Neural cell (in vitro differentiated cells): ENCODE measurements around the gene PLCL2. TPM values are rescaled to one million over a fixed set of nuclear protein-coding genes. Genes with fewer than 3 reads are reported as not detected.

Source experiments
- H2AFZ ChIP-seq: fragments of 200-600, 300-800 bp; sonication (generic), shearing (Covaris generic); 2 replicates; pipeline ENCODE4 v1.6.0; 2014; ENCODE audit warnings: low read depth, mild to moderate bottlenecking, antibody characterized with exemption, low read length, moderate library complexity
- H3F3A ChIP-seq: fragments of 200-600 bp; shearing (Covaris generic); 2 replicates; pipeline ENCODE4 v1.6.1; 2016; ENCODE audit warnings: mild to moderate bottlenecking, moderate library complexity, mixed read lengths, antibody characterized with exemption, low read length; ENCODE audit not compliant: insufficient read depth, poor library complexity, severe bottlenecking
- H3K27ac ChIP-seq: fragments of 200-600, 300-800 bp; sonication (generic), shearing (Covaris generic); 2 replicates; pipeline ENCODE4 v1.5.1; 2014; ENCODE audit warnings: mild to moderate bottlenecking, low read length, moderate library complexity
- H3K27me3 ChIP-seq: fragments of 300-800, 200-600 bp; sonication (generic), shearing (Covaris generic); 2 replicates; pipeline ENCODE4 v1.6.0; 2014; ENCODE audit warnings: mild to moderate bottlenecking, low read depth, low read length, moderate library complexity; ENCODE audit not compliant: insufficient read depth
- H3K36me3 ChIP-seq: fragments of 300-800, 200-600 bp; sonication (generic), shearing (Covaris generic); 2 replicates; pipeline ENCODE4 v1.5.1; 2014; ENCODE audit warnings: mild to moderate bottlenecking, antibody characterized with exemption, low read length, moderate library complexity; ENCODE audit not compliant: insufficient read depth
- H3K4me2 ChIP-seq: fragments of 300-800, 200-600 bp; sonication (generic), shearing (Covaris generic); 2 replicates; pipeline ENCODE4 v1.6.0; 2014; ENCODE audit warnings: mild to moderate bottlenecking, low read length
- H3K4me3 ChIP-seq: fragments of 300-800, 200-600 bp; sonication (generic), shearing (Covaris generic); 2 replicates; pipeline ENCODE4 v1.5.1; 2014; ENCODE audit warnings: mild to moderate bottlenecking, low read length, moderate library complexity
- H3K79me2 ChIP-seq: fragments of 200-600 bp; shearing (Covaris generic); replicated peaks from 2 replicates; pipeline ENCODE4 v1.6.0; 2014; ENCODE audit warnings: mild to moderate bottlenecking, low read length, moderate library complexity; ENCODE audit not compliant: insufficient read depth
- H3K9ac ChIP-seq: fragments of 300-800, 200-600 bp; sonication (generic), shearing (Covaris generic); 2 replicates; pipeline ENCODE4 v1.6.1; 2016; ENCODE audit warnings: mild to moderate bottlenecking, low read length, mixed read lengths
- H3K9me2 ChIP-seq: fragments of 200-600 bp; shearing (Covaris generic); 2 replicates; pipeline ENCODE4 v1.6.1; 2016; ENCODE audit warnings: mild to moderate bottlenecking, low read length, mixed read lengths; ENCODE audit not compliant: insufficient read depth
- H3K9me3 ChIP-seq: fragments of 200-600, 300-800 bp; sonication (generic), shearing (Covaris generic); 2 replicates; pipeline ENCODE4 v1.6.1; 2016; ENCODE audit warnings: mild to moderate bottlenecking, mixed run types, low read length, moderate library complexity, mixed read lengths
- H4K20me1 ChIP-seq: fragments of 200-600 bp; shearing (Covaris generic); 2 replicates; pipeline ENCODE4 v1.6.1; 2016; ENCODE audit warnings: mild to moderate bottlenecking, mixed run types; ENCODE audit not compliant: insufficient read depth
- EP300 ChIP-seq: fragments of 450-650 bp; conservative IDR thresholded peaks from 2 replicates; pipeline ENCODE4 v1.6.1; 2014; ENCODE audit warnings: antibody characterized with exemption, mild to moderate bottlenecking, moderate library complexity; ENCODE audit not compliant: poor library complexity, severe bottlenecking
- EZH2 ChIP-seq: fragments of 200-600, 300-800 bp; shearing (Covaris generic), sonication (generic); IDR thresholded peaks from 2 replicates; pipeline ENCODE4 v1.6.1; 2014; ENCODE audit warnings: antibody characterized with exemption, low read length, borderline replicate concordance, mild to moderate bottlenecking; ENCODE audit not compliant: insufficient read depth, poor library complexity, severe bottlenecking
- MXI1 ChIP-seq: fragments of 450-650 bp; conservative IDR thresholded peaks from 2 replicates; pipeline ENCODE4 v1.6.1; 2014; ENCODE audit warnings: antibody characterized with exemption, mild to moderate bottlenecking; ENCODE audit not compliant: poor library complexity, severe bottlenecking
- POLR2AphosphoS5 ChIP-seq: IDR thresholded peaks from 2 replicates; pipeline ENCODE4 v1.6.1; 2012
- RAD21 ChIP-seq: fragments of 450-650 bp; conservative IDR thresholded peaks from 2 replicates; pipeline ENCODE4 v1.6.1; 2014; ENCODE audit warnings: antibody characterized with exemption, mild to moderate bottlenecking, moderate library complexity
- SMC3 ChIP-seq: fragments of 450-650 bp; conservative IDR thresholded peaks from 2 replicates; pipeline ENCODE4 v1.6.1; 2014; ENCODE audit warnings: antibody characterized with exemption, mild to moderate bottlenecking, moderate library complexity; ENCODE audit not compliant: poor library complexity
- TAF1 ChIP-seq: IDR thresholded peaks from 2 replicates; pipeline ENCODE4 v1.6.1; 2012; ENCODE audit warnings: low read depth
- polyA plus RNA-seq: library from polyadenylated mRNA; depleted of rRNA; stranded (reverse); fragments of >200 nt; gene quantifications from 2 replicates; pipeline ENCODE4 v1.2.3, GENCODE V29; 2014
- TF ChIP-seq, protein P1 (sequence below): IDR thresholded peaks from 2 replicates; pipeline ENCODE4 v1.6.1; 2012; ENCODE audit warnings: borderline replicate concordance
- TF ChIP-seq, protein P2 (sequence below): fragments of 450-650 bp; IDR thresholded peaks from 2 replicates; pipeline ENCODE4 v1.5.1; 2014; ENCODE audit warnings: antibody characterized with exemption, mild to moderate bottlenecking, moderate library complexity; ENCODE audit not compliant: poor library complexity, severe bottlenecking

PLCL2 gene
- polyA plus RNA-seq, 1 donor from 2014 or later = 69.8 TPM

DNA sequence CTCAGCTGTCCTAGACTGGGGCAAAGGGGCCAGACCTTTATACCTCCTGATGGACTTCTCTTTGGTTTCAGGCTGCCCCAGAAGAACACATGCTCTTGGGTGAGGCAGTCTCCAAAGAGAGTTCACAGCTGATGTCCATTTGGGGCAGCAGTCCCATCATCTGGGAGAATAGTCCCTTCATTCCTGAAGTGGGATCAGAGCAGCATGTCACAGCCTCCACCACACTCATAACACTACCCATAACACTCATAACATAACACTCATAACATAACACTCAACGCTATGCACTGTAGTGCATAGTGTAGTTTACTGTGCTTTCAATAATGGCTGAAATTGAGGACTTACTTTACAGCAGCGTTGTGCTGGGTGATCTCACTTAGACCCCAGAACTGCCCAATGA lies 36.7 kb upstream of the PLCL2 start:
- TF ChIP-seq POLR2AphosphoS5 (no peak), EZH2 (no peak), TAF1 (no peak), EP300 (no peak), SMC3 (no peak), RAD21 (no peak), MXI1 (no peak)
- TF ChIP-seq, protein P1, sequence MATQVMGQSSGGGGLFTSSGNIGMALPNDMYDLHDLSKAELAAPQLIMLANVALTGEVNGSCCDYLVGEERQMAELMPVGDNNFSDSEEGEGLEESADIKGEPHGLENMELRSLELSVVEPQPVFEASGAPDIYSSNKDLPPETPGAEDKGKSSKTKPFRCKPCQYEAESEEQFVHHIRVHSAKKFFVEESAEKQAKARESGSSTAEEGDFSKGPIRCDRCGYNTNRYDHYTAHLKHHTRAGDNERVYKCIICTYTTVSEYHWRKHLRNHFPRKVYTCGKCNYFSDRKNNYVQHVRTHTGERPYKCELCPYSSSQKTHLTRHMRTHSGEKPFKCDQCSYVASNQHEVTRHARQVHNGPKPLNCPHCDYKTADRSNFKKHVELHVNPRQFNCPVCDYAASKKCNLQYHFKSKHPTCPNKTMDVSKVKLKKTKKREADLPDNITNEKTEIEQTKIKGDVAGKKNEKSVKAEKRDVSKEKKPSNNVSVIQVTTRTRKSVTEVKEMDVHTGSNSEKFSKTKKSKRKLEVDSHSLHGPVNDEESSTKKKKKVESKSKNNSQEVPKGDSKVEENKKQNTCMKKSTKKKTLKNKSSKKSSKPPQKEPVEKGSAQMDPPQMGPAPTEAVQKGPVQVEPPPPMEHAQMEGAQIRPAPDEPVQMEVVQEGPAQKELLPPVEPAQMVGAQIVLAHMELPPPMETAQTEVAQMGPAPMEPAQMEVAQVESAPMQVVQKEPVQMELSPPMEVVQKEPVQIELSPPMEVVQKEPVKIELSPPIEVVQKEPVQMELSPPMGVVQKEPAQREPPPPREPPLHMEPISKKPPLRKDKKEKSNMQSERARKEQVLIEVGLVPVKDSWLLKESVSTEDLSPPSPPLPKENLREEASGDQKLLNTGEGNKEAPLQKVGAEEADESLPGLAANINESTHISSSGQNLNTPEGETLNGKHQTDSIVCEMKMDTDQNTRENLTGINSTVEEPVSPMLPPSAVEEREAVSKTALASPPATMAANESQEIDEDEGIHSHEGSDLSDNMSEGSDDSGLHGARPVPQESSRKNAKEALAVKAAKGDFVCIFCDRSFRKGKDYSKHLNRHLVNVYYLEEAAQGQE = no peak
- TF ChIP-seq, protein P2, sequence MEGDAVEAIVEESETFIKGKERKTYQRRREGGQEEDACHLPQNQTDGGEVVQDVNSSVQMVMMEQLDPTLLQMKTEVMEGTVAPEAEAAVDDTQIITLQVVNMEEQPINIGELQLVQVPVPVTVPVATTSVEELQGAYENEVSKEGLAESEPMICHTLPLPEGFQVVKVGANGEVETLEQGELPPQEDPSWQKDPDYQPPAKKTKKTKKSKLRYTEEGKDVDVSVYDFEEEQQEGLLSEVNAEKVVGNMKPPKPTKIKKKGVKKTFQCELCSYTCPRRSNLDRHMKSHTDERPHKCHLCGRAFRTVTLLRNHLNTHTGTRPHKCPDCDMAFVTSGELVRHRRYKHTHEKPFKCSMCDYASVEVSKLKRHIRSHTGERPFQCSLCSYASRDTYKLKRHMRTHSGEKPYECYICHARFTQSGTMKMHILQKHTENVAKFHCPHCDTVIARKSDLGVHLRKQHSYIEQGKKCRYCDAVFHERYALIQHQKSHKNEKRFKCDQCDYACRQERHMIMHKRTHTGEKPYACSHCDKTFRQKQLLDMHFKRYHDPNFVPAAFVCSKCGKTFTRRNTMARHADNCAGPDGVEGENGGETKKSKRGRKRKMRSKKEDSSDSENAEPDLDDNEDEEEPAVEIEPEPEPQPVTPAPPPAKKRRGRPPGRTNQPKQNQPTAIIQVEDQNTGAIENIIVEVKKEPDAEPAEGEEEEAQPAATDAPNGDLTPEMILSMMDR = no peak
- H2AFZ ChIP-seq = peak overlapping the region; percentile 18
- no peaks in the 10 kb centered on the region for H3K36me3 ChIP-seq
- H3F3A ChIP-seq = no peaks in the 10 kb centered on the region
- H3K27ac ChIP-seq = peak overlapping the region; percentile 77
- no peaks in the 10 kb centered on the region for H3K27me3 ChIP-seq
- H3K4me2 ChIP-seq = no peak overlapping the region
- no peak overlapping the region for H3K4me3 ChIP-seq
- no peaks in the 10 kb centered on the region for H3K9me2 ChIP-seq
- no peaks in the 10 kb centered on the region for H3K79me2 ChIP-seq
- H4K20me1 ChIP-seq = no peaks in the 10 kb centered on the region
- no peak overlapping the region for H3K9ac ChIP-seq
- H3K9me3 ChIP-seq = no peaks in the 10 kb centered on the region

DNA sequence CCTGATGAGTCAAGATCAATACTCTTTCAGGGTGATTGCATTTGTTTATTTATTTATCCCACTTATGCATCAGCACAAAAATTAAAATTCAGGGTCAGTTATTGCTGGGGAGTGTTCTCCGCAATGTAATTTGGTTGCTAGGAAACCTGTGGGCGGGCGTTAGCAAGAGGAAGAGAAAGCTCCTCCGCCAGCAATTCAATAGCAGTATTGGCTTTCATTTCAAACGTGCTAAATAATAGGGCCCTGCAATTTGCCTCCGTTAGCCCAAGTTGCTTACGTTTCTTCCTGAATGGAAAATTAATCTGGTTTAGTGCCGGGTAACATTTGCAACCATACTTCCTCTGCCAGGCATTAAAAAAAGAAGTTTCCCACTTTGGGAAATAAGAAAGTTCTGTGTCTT lies 35.5 kb upstream of the PLCL2 start:
- no peaks in the 10 kb centered on the region for H4K20me1 ChIP-seq
- H3K27me3 ChIP-seq = no peaks in the 10 kb centered on the region
- peak overlapping the region; percentile 64 for H3K4me2 ChIP-seq
- TF ChIP-seq RAD21 = peak; percentile 29
- TF ChIP-seq, protein P2 = no peak
- peak; percentile 13 for TF ChIP-seq POLR2AphosphoS5
- no peak for TF ChIP-seq EZH2
- peak; percentile 11 for TF ChIP-seq EP300
- TF ChIP-seq SMC3 = peak; percentile 30
- TF ChIP-seq, protein P1 = no peak
- no peaks in the 10 kb centered on the region for H3K9me2 ChIP-seq
- peak overlapping the region; percentile 33 for H3K9ac ChIP-seq
- H3K4me3 ChIP-seq = peak overlapping the region; percentile 54
- H3K36me3 ChIP-seq = no peaks in the 10 kb centered on the region
- no peaks in the 10 kb centered on the region for H3K79me2 ChIP-seq
- no peaks in the 10 kb centered on the region for H3F3A ChIP-seq
- H2AFZ ChIP-seq = peak overlapping the region; percentile 10
- H3K27ac ChIP-seq = peak overlapping the region; percentile 77
- no peaks in the 10 kb centered on the region for H3K9me3 ChIP-seq
